T-helper 1 cell treated with Interleukin-12 subunit alpha and Interleukin-12 subunit beta and Interleukin-4 antibody, amounts not matched to agents 30 ng/mL and 1 ng/mL, for 36 hours (primary cell): ENCODE measurements around the gene CDH13. TPM values are rescaled to one million over a fixed set of nuclear protein-coding genes. Genes with fewer than 3 reads are reported as not detected.

Experiments used
- intact Hi-C: fragments of 100-400 bp; cut with micrococcal nuclease; formaldehyde crosslinking; loops from one replicate; pipeline ENCODE4 v1.15.1; 2024
- total RNA-seq: library from RNA; stranded (reverse); gene quantifications from 2 replicates; pipeline ENCODE4 v1.2.3, GENCODE V29; 2022

The CDH13 gene
- total RNA-seq, 1 donor from 2014 or later = not detected

GRCh38 chr16:83335076-83335475, 708.3 kb downstream of the CDH13 start:
- intact Hi-C loops = no loop called here

- intact Hi-C loops = no loop called here
These were observed 709.8 kb downstream of the CDH13 start for GRCh38 chr16:83336603-83337002.

- intact Hi-C loops = no loop called here
These were observed 711.4 kb downstream of the CDH13 start for GRCh38 chr16:83338138-83338537.

GRCh38 chr16:83338941-83339340, 712.2 kb downstream of the CDH13 start:
- intact Hi-C loops = no loop called here

GRCh38 chr16:83343935-83344366, 717.2 kb downstream of the CDH13 start:
- intact Hi-C loops = no loop called here

GRCh38 chr16:83345846-83346640, 719.3 kb downstream of the CDH13 start:
- intact Hi-C loops = no loop called here

GRCh38 chr16:83348991-83349390, 722.2 kb downstream of the CDH13 start:
- intact Hi-C loops = no loop called here

GRCh38 chr16:83350481-83350880, 723.7 kb downstream of the CDH13 start:
- intact Hi-C loops = loop anchor here (10.0 kb wide), 1 partner anchor 716 kb away; no protein-coding TSS in a partner anchor

- intact Hi-C loops = loop anchor here (10.0 kb wide), 1 partner anchor 717 kb away; no protein-coding TSS in a partner anchor
These were observed 725.1 kb downstream of the CDH13 start for GRCh38 chr16:83351846-83352245.

GRCh38 chr16:83353241-83353640, 726.5 kb downstream of the CDH13 start:
- intact Hi-C loops = loop anchor here (10.0 kb wide), 1 partner anchor 718 kb away; no protein-coding TSS in a partner anchor

- intact Hi-C loops = loop anchor here (10.0 kb wide), 1 partner anchor 719 kb away; no protein-coding TSS in a partner anchor
These were observed 727.2 kb downstream of the CDH13 start for GRCh38 chr16:83354015-83354414.

- intact Hi-C loops = loop anchor here (1.0 to 10.0 kb wide), 2 partner anchors 721 to 1092 kb away; no protein-coding TSS in a partner anchor
These were observed 728.9 kb downstream of the CDH13 start for GRCh38 chr16:83355570-83356218.

- intact Hi-C loops = loop anchor here (1.0 to 10.0 kb wide), 2 partner anchors 721 to 1093 kb away; no protein-coding TSS in a partner anchor
These were observed 729.5 kb downstream of the CDH13 start for GRCh38 chr16:83356266-83356665.

GRCh38 chr16:83356986-83357385, 730.2 kb downstream of the CDH13 start:
- intact Hi-C loops = loop anchor here (1.0 to 10.0 kb wide), 2 partner anchors 722 to 1094 kb away; no protein-coding TSS in a partner anchor

- intact Hi-C loops = no loop called here
These were observed 736.8 kb downstream of the CDH13 start for GRCh38 chr16:83363521-83363920.

GRCh38 chr16:83365166-83365565, 738.4 kb downstream of the CDH13 start:
- intact Hi-C loops = no loop called here

GRCh38 chr16:83366228-83366627, 739.5 kb downstream of the CDH13 start:
- intact Hi-C loops = no loop called here

- intact Hi-C loops = no loop called here
These were observed 748.2 kb downstream of the CDH13 start for GRCh38 chr16:83374979-83375378.

GRCh38 chr16:83389751-83390150, 763.0 kb downstream of the CDH13 start:
- intact Hi-C loops = no loop called here

- intact Hi-C loops = no loop called here
These were observed 764.0 kb downstream of the CDH13 start for GRCh38 chr16:83390759-83391158.

GRCh38 chr16:83392743-83393142, 766.0 kb downstream of the CDH13 start:
- intact Hi-C loops = no loop called here
